ENCODE results near the gene SLC2A8. TPM values are rescaled to one million over a fixed set of nuclear protein-coding genes. Genes with fewer than 3 reads are reported as not detected.

The SLC2A8 gene
- total RNA-seq, 4 donors from 2014 or later: 17.1 to 46.9 (median 35.9) TPM

GRCh38 chr9:127438394-127438793 lies 41.4 kb downstream of the SLC2A8 start:
- TF ChIP-seq CTCF (IDR thresholded peaks at IDR 0.05; ENCODE audit: low read depth): no peak

- TF ChIP-seq CTCF (IDR thresholded peaks at IDR 0.05; ENCODE audit: low read depth): no peak
Observed at GRCh38 chr9:127444283-127444920, 47.4 kb downstream of the SLC2A8 start.

GRCh38 chr9:127444921-127445850 lies 48.2 kb downstream of the SLC2A8 start:
- TF ChIP-seq CTCF (IDR thresholded peaks at IDR 0.05; ENCODE audit: low read depth): no peak

- no peak for TF ChIP-seq CTCF (IDR thresholded peaks at IDR 0.05; ENCODE audit: low read depth)
Observed at GRCh38 chr9:127445851-127446712, 49.1 kb downstream of the SLC2A8 start.

- TF ChIP-seq CTCF (IDR thresholded peaks at IDR 0.05; ENCODE audit: low read depth): no peak
Observed at GRCh38 chr9:127446713-127447415, 49.9 kb downstream of the SLC2A8 start.

- no peak for TF ChIP-seq CTCF (IDR thresholded peaks at IDR 0.05; ENCODE audit: low read depth)
Observed at GRCh38 chr9:127447416-127448111, 50.6 kb downstream of the SLC2A8 start.
